Stimulated activated CD8-positive, alpha-beta memory T cell treated with anti-CD3 and anti-CD28 coated beads, Interleukin-4, amount 100 ng/mL, for 24 hours (primary cell): ENCODE data around the gene SLC25A11.

Experiments used
- DNase-seq: peaks from one replicate; pipeline ENCODE4 v3.0.0-alpha.2; 2020; ENCODE audit warnings: low read depth

SLC25A11 gene

DNA sequence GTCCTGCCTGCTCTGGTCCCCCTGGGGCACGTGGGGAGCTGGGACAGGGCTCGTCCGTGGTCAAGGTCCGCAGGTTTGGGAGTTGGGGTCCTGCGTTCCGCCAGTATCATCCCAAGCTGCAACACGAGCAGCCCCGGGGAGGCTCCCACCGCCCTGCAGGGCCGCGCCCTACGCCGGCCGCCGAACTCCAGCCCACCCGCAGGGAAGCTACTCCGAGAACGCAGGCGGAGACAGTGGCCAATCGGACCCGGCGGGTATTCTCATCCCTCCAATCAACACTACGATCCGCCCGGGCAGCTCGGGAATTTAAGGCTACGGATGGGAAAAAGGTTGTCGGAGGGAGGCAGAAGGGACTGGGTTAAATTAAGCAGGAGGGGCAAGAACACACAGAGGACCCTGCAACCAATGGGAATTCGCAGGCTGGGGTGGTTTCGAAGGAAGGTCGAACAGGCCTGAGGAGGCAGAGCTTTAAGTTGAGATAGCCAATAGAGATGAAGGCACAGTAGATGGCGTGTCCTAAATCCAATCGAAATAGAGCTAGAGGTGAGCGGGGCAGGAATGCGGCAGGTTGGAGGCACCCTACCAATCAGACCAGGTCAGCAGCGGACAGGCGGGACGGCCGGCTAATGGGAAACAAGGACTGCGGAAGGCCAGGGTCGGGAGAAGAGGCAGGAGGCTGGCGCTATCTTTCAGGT, 27.1 kb upstream of the SLC25A11 start:
- DNase-seq = peak; percentile 88

DNA sequence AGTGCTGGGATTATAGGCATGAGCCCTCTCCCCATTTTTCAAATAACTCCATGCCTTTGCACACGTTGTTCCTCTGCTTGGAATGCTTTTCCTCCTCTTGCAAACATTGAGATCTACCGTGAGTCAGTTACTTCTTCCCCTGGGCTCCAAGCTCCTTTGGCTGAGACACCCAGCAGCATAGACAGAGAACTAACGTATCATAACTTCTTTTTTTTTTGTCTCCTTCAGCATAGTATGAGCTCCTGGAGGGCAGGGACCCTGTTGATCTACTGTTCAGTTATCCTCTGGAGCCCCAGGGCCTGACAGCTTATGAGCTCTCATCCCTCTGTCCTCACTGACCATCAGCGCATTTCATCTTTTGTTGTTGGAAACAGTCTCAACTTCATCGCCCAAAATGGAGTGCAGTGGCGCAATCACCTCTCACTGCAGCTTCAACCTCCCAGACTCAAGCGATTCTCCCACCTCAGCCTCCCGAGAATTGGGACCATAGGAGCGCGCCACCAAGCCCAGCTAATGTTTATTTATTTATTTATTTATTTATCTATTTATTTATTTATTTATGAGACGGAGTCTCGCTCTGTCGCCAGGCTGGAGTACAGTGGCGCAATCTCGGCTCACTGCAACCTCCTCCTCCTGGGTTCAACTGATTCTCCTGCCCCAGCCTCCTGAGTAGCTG, 25.6 kb upstream of the SLC25A11 start:
- no peak for DNase-seq

DNA sequence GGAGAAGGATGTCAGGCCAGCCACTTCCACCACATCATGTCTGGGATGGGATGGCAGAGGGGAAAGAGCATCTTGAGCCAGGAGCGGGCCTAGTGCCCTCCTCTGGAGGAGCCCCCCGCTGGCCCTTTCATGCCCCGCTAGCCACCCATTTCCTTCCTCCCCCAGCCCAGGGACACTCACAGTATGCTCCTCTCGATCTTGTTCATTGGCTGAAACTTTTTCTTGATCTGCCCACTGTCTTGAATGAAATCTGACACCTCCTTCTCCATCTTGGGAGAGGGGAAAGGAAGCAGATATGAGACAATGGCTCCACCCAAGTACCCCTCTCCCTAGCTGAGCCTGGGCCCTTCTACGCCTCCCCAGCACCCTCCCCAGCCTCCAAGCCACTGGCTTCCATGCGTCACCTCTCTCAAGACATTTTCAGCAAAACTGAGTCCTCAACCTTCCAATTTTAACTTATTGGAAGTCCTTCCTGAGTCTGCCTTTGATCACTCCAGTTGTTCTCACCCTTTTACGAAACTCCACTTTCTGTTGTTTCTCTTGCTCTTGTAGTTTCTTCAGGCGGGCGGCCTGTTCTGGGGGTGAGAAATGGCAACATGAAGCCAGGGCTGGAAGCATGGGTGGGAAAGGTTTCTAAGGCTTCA, 20.6 kb upstream of the SLC25A11 start:
- no peak for DNase-seq

DNA sequence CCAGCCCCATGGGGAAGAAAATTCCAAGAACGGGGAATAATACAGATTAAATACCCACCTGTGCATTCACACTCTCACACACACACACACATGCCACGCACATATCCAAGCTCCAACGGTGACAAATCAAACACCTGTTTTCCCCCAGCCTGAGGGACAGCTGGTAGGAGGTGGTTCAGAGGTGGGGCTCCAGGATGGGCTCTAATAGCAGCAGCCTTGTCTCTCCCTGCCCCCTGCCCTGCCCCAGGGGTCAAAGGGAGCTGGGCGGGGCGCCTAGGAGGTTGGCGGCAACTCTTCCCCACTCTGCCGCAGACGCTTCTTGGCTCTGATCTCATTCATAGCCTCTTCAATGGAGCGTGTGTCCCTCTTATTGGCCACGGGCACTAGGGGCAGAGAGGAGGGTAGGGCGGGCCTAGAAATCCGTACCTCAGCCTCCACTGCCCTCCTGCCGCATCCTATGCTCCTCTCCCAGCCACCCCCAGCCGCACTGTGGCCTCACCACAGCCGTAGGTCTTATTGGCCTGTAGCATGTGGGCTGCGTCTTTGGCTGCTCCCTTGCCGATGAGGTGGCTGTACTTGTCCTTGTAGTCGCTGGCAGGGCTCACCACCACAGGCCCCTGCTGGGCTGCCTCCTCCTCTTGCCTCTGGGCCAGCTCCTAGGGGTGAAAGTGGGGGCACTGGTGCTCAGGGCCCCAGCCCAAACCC, 19.6 kb upstream of the SLC25A11 start:
- DNase-seq = no peak

DNA sequence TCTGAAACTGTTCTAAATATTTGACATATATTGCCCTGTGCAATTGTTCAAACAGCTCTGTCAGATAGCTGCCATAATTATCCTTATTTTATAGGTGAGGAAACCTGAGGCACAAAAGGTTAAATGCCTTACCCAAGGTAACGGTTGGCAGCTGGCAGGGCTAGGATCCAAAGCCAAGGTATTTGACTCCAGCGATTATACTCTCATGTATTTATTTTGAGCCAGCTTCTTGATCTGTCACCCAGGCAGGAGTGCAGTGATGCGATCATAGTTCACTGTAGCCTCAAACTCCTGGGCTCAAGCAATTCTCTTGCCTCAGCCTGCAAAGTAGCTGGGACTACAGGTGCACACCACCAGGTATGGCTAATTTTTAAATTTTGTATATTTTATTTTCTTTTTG, 18.3 kb upstream of the SLC25A11 start:
- no peak for DNase-seq

DNA sequence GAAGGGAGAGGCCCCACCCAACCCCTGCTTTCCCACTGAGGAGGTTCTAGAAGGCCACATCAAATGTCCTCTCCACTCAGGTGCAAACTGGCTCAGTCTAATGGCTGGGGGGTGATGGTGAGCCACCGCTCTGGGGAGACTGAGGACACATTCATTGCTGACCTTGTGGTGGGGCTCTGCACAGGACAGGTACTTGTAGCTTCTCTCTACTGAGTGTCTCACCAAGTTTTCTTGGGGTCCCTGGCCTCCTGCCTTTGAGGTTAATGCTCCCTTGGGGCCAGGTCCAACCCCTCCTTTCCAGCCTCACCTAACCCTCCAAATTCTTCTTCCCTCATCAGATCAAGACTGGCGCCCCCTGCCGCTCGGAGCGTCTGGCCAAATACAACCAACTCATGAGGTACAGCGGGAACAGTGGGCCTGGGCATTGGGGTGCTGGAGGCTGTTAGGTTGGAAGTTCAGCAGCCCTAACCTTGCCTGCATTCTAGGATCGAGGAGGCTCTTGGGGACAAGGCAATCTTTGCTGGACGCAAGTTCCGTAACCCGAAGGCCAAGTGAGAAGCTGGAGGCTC, 16.7 kb upstream of the SLC25A11 start:
- DNase-seq = no peak

DNA sequence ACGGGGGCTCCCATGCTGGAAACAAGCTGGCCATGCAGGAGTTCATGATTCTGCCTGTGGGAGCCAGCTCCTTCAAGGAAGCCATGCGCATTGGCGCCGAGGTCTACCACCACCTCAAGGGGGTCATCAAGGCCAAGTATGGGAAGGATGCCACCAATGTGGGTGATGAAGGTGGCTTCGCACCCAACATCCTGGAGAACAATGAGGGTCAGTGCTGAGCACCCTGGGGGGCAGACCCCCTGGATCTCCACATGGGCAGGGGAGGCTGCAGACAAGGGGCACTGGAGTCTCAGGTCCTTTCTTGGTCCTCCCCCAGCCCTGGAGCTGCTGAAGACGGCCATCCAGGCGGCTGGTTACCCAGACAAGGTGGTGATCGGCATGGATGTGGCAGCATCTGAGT, 15.2 kb upstream of the SLC25A11 start:
- DNase-seq = no peak

DNA sequence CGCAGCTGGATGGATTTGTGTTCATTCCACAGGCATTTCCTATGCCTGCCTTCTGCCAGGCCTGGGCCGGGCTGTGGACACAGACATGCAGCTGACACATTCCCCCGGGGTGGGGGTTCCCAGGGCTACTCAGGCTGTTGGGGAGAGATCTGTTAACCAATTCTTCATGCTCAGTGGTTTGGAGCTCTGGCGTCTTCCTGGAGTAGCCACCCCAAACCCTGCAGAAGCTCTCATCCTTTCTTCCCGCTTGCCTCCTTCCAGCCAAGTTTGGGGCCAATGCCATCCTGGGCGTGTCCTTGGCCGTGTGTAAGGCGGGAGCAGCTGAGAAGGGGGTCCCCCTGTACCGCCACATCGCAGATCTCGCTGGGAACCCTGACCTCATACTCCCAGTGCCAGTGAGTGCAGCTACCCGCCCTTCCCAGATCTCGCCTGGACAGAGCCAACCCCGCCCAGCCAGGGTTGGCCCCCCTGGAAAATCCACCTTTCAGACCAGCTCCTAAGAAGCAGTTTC, 13.7 kb upstream of the SLC25A11 start:
- no peak for DNase-seq

DNA sequence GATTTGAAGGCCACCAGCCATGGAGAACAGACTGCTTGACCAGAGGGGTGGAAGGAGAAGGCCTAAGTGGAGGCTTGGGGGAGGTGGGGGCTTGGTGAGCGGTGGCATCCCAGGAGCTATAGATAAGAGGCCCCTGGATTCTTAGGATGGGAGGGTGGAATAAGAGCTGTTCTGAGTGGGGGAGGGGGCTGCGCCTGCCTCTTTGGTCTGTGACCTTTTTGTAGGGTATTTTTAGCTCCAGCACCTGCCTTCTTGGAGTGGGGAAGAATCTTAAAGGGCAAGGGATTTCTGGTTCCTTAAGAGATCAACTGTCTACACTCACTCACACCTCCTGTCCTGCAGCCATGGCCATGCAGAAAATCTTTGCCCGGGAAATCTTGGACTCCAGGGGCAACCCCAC, 11.6 kb upstream of the SLC25A11 start:
- no peak for DNase-seq

DNA sequence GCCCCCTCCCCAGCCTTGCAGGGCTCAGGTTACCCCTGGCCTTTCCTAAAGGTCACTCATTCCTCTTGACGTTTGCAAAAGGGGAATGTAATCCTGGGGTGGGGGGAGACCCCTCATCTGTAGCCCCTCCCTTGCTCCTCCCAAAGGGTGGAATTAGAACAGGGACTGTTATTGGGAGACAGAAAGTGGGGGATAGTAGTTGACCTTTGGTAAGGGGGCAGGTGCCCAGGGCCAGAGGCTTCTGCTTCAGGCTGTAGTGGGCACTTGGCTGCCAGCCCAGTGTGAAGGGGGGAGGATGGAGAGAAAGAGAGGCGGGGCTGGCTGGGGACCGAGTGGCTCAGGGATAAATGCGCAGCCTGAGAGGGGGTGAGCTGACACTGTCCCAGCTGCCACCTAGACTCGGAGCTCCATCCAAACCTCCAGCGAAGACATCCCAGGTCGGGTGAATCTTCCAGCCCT, 10.9 kb upstream of the SLC25A11 start, which contains the start of gene ENO3:
Gene ENO3 (plus strand): TSS at position 374 of the 459 bp plus-strand sequence. CDS start 711 bp downstream, outside the sequence.
- DNase-seq = no peak

DNA sequence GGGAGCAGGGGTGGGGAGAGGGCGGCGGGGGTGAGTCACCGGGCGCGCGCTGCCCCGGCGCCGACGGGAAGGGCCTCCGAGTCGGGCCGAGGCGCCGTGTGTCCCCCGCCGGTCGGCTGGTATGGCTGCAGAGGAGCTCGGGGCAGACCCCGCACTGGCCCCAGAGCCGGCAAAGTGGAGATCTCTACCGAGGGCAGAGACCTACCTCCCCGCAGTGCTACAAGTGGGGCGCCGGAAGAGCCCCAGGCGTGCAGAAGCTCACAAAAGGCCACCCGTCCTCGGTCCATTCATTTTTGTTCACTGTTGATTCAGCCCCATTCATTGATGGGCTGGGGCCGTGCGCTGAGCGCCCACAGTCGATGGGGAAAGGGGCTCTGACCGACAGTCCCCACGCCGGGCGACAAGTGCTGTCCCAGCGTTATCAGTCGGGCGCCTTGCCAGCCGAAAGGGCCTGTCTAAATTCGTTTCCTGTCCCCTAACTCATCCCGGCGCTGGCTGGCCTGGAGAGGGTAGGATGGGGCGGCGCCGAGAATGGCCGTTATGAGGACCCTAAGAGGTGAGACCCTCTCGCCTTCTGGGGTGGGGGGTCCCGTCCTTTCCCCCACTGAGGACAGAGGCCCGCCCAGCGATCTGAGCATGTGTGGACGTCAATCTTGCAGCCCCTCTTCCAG, 10.4 kb upstream of the SLC25A11 start:
- no peak for DNase-seq

DNA sequence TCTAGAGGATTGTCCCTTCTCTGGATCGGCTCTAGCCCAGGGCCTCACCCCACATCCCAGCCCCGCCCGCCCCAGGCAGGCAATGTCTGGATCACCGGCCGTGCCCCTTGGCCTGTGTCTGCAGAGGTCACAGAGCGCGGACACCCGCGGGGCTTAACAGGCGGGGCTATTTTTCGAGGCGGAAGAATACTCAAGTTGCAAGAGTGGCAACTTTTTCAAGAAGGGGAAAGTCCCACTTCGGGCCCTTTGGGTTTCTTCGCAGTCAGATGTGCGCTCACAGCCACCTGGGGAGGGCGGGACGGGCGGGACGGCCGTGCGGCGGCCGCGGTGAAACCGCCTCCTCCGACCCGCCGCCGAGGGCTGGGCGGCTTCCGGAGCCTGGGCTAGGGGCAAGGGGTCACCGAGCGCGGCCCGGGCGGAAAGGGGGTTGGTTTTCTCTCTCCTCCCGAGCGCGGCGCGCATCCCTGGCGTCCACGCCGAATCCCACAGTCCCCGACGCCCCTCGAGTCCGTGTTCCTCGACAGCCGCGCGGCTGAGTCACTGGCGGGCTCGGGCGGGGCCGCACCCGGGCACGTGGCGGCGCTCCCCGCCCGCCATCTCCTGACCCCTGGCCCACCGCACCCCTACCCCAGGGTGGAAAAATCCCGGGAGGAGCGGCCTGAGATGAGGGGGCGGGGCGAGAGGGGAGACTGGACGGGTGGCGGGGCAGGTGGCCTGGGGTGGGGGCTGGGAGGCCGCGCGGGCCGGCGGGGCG, 9.7 kb upstream of the SLC25A11 start:
- peak; percentile 62 for DNase-seq

DNA sequence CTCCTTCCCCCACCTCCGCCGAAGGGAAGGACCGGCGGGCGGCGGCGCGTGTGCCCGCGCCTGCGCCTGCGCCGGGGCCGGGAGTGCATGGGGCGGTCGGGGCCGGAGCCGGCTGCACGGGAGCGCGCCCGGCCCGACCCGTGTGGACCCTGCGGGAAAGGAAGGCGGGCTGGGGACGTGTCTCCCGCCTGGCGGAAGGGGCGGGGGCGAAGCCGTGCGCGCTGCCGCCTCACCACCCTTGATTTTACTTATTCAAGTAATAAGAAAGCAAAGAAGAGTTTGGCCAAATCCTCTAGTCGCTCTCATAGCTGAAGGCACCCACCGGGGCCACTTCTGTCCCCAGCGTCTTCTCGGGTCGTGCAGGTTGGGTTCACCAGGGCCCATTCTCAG, 9.1 kb upstream of the SLC25A11 start:
- DNase-seq = peak; percentile 66

DNA sequence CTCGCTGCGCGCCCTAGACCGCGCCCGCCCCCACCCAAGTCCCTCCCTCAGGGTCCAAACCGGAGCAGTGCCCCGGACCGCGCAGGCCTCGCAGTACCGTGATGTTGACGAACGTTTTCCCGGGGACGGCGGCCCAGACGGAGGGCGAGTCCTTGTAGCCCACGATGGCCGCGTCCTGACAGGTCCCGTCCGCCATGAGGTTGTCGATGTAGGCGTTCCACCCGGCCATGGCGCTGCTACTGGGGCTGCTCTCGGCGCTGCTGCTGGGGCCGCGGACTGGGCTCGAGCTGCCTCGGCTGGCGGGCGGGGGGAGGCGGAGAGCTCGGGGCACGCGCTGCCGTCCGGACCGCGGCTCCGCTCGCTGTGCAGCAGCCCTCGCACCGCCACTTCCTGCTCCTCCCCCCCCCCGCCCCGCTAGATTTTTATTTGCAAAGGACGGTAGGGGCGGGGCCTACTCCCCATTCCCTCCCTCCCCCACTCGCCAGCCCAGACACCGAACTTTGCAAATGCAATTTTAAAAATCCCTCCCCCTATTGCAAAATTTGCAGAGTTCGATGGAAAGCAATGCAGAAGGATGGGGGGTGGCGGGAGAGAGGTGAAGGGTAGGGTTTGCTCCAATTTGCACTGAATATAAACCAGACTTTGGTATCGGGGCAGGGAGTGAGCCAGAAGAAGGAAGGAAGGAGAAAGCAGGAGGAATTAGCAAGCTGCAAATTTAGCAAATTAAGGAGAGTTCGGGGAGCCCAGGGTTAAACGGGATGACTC, 8.5 kb upstream of the SLC25A11 start, which contains the start of gene PFN1:
Gene PFN1 (minus strand): TSS at position 365 of the 765 bp plus-strand sequence. CDS start 136 bp downstream, at position 229.
- peak; percentile 87 for DNase-seq

DNA sequence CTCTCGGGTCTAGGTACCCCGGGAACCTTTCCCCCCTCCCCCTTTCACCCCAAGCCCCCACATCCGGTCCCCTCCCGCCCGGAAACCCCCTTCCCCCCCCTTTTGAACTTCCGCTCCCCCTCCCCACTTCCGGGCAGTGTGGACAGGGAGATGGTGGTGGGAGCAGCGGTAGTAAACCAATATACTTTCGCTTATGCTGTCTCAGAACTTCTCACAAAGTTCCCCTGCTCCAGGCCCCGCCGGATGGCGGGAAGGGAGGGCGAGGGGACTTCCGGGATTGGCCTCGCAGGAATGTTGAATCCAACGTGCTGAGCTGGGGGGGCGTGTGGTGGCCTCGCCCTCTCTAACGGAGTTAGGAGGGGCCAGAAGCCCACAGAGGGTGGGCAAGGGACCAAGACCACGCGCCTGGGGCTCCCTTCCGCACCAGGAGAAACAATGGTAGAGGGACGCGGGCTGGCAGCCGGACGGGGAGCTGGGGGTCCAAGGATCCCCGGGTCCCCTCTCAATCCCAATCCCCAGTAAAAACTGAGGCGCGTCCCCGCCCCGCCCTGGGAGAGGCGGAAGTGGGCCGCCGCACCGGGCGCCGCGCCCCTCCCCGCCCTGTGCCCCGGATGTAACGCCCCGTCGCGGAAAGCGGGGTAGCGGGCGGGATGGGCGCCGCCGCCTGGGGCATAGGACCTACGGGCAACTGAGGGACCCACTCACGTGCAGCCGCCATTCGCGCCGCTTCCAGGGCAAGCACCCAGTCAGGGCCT, 7.7 kb upstream of the SLC25A11 start:
- no peak for DNase-seq

DNA sequence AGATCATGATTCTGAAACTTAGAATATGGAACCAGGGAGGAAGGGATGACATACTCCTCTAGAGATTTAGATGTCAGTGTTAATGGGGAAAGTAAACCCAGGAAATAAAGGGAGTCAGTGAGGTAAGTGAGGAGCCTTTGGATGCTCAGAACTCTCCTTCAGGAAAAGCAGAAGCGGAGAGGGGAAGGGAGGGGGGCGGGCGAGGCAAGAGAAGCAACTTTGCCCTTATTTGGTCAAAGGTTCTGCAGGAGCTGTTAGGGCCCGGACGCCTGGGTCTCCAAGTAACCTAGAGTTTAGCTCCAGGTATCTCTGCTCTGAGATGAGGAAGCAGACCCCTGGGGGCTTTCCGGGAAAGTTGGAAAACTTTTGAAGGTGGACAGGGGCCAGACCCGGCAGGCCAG, 7.2 kb upstream of the SLC25A11 start:
- DNase-seq = no peak

DNA sequence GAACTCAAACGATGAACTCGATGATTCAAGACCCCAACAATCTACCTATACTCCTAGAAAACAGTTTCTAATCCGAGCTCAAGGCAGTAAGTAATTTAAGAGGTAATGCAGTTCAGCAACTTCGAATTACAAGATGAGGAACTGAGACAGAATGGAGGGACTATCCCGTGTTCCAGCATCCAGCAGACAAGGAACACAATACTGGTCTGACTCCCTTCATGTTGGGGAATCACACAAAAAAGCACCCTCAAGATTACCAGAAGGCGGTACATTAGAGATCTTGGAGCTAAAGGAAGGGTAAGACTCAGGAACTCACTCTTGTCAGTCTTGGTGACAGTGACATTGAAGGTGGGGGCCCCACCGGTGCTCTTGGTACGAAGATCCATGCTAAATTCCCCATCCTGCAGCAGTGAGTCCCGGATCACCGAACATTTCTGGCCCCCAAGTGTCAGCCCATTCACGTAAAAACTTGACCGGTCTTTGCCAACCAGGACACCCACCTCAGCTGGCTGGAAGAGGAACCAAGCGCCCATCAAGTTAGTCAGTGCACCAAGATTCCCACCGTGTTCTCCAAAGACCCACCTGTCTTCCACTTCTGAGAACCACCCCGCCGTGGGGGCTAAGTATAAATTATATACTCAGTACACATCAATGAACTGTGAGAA, 6.6 kb upstream of the SLC25A11 start:
- DNase-seq = no peak

DNA sequence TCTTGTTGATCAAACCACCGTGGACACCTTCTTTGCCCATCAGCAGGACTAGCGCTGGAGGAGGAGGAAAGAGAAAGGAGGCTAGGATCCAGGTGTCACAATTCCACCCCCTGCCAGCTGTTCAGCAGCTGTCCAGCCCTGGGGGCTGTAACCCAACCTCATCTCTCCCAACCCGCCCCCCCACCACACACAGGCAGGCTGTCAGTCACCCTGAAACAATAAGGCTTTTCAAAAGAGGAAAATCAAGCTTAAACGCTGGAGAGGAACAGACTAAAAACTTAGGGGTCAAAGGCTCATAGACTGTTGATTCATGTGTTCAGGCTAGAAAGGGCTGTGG, 6.1 kb upstream of the SLC25A11 start:
- DNase-seq = no peak
